Upper lobe of right lung (tissue), 1 donor: ENCODE results near the gene TFDP1. TPM values are rescaled to one million over a fixed set of nuclear protein-coding genes. Genes with fewer than 3 reads are reported as not detected.
"Not testable (repeated sequence)": the region's sequence is repeated elsewhere in the genome, so short reads cannot be mapped to it uniquely, and the experiment has no call there.

Experiments
- ATAC-seq: fragments of 200-7000 bp; cut with Tn5 transposase; one replicate; pipeline ENCODE4 v1.9.1; 2020; ENCODE audit warnings: mild to moderate bottlenecking, moderate library complexity
- DNase-seq: peaks from one replicate; pipeline ENCODE4 v3.0.0-alpha.2; 2020
- H3K27ac ChIP-seq: fragments of 200-600 bp; one replicate; pipeline ENCODE4 v1.8.0; 2022
- H3K27me3 ChIP-seq: fragments of 200-600 bp; one replicate; pipeline ENCODE4 v1.8.0; 2022; ENCODE audit warnings: mild to moderate bottlenecking
- H3K36me3 ChIP-seq: fragments of 200-600 bp; one replicate; pipeline ENCODE4 v1.8.0; 2022
- H3K4me1 ChIP-seq: fragments of 200-600 bp; one replicate; pipeline ENCODE4 v1.8.0; 2022
- H3K4me3 ChIP-seq: fragments of 200-600 bp; one replicate; pipeline ENCODE4 v1.8.0; 2022; ENCODE audit warnings: mild to moderate bottlenecking
- H3K9me3 ChIP-seq: fragments of 200-600 bp; one replicate; pipeline ENCODE4 v1.8.0; 2022
- CTCF ChIP-seq: fragments of 200-600 bp; IDR thresholded peaks from one replicate; pipeline ENCODE4 v1.8.0; 2022; ENCODE audit warnings: antibody characterized with exemption
- intact Hi-C: fragments of 100-400 bp; cut with DNase I; formaldehyde crosslinking; loops from one replicate; pipeline ENCODE4 v1.11.0; 2022
- total RNA-seq: library from RNA; stranded (reverse); fragmentation: NEBNext Ultra II Directional; extraction: Animal tissue kit (Norgen Biotek cat#: 25700); gene quantifications from one replicate; pipeline ENCODE4 v1.2.1, GENCODE V29; 2021
- donor health status: DM: no; HTN: yes; CAD: no; lungs with severe emphysema.

The TFDP1 gene
- total RNA-seq, 1 donor from 2014 or later, result 42.3 TPM

DNA sequence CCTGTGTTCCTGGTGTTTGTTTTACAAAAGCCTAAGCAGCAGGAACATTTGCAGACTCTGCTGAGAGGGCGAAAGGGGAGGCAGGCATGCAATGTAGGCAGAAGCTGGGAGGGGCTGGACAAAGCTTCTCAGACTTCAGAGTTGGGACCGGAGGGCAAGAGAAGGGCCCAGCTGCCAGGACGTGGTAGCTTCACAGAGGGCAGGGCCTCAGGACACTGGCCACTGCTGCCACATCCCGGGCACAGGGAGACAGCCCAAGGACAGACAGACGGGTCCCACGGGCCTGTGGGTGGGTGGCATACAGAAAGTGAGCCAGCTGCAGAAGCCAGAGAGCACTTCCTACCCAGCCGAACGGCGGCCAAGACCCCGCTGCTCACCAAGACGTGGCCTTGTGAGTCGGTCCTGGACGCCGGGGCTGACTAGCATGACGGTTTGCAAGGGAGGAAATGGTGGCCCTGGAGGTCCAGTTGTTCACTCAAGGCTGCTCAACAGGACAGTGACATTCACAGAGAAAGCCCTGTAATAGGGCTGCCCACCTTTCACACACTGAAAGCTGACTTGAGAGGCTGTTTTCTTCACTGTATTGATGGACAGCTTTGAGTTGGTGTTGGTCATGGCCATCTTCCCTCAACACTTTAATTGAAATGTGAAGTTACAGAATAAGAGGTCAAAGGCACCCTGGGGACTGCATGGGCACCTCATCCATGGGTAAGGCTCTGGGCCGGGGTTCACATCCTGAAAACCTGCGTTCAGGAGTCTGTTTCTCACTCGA, 23.7 kb upstream of the TFDP1 start:
- ATAC-seq, result no peak

GRCh38 chr13:113561417-113562084, 23.0 kb upstream of the TFDP1 start:
- H3K4me1 ChIP-seq, result no peaks in the 10 kb centered on the region
- no peak for TF ChIP-seq CTCF
- peak; percentile 57 for DNase-seq
- intact Hi-C loops, result no loop called here
- H3K9me3 ChIP-seq, result no peaks in the 10 kb centered on the region
- H3K27ac ChIP-seq, result no peak overlapping the region
- H3K36me3 ChIP-seq, result no peaks in the 10 kb centered on the region
- ATAC-seq, result no peak
- H3K4me3 ChIP-seq, result no peak overlapping the region
- peaks cover 3% of the 10 kb centered on the region for H3K27me3 ChIP-seq

More for the DNA sequence above, 23.7 kb upstream of the TFDP1 start:
- TF ChIP-seq CTCF, result no peak
- H3K36me3 ChIP-seq, result no peaks in the 10 kb centered on the region
- DNase-seq, result peak; percentile 46
- H3K27me3 ChIP-seq, result no peaks in the 10 kb centered on the region
- H3K4me3 ChIP-seq, result no peak overlapping the region
- intact Hi-C loops, result no loop called here
- no peaks in the 10 kb centered on the region for H3K9me3 ChIP-seq
- H3K27ac ChIP-seq, result no peak overlapping the region
- H3K4me1 ChIP-seq, result no peaks in the 10 kb centered on the region

- intact Hi-C loops, result no loop called here
These were observed 22.3 kb upstream of the TFDP1 start for GRCh38 chr13:113562085-113562749.

GRCh38 chr13:113562844-113563243, 21.7 kb upstream of the TFDP1 start:
- no peak for ATAC-seq
- H3K27me3 ChIP-seq, result peaks cover 16% of the 10 kb centered on the region
- no peak overlapping the region for H3K27ac ChIP-seq
- intact Hi-C loops, result no loop called here
- H3K4me1 ChIP-seq, result no peaks in the 10 kb centered on the region
- peak; percentile 9 for DNase-seq
- H3K4me3 ChIP-seq, result no peak overlapping the region
- H3K9me3 ChIP-seq, result no peaks in the 10 kb centered on the region
- no peaks in the 10 kb centered on the region for H3K36me3 ChIP-seq
- no peak for TF ChIP-seq CTCF

More at GRCh38 chr13:113562085-113562749, 22.3 kb upstream of the TFDP1 start:
- peak; percentile 64 for TF ChIP-seq CTCF
- H3K27me3 ChIP-seq, result peaks cover 10% of the 10 kb centered on the region
- H3K9me3 ChIP-seq, result no peaks in the 10 kb centered on the region
- H3K36me3 ChIP-seq, result no peaks in the 10 kb centered on the region
- no peaks in the 10 kb centered on the region for H3K4me1 ChIP-seq
- DNase-seq (peak; percentile 72), ATAC-seq (peak; percentile 69)
- no peak overlapping the region for H3K27ac ChIP-seq
- no peak overlapping the region for H3K4me3 ChIP-seq

DNA sequence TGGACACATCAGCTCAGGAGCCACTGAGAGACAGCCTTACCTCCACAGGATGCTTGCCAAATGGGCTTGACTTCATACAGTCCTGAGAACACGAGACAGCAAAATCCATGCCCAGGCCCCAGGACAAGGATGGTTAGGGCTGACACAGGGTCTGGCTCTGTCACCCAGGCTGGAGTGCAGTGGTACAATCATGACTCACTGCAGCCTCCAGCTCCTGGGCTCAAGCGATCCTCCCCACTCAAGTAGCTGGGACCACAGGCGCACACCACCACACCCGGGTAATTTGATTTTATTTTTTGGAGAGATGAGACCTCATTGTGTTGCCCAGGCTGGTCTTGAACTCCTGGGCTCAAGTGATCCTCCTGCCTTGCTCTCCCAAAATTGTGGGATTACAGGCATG, 21.0 kb upstream of the TFDP1 start:
- intact Hi-C loops, result not testable (repeated sequence)
- DNase-seq, result peak; percentile 40

More for the DNA sequence above, 21.0 kb upstream of the TFDP1 start:
- not testable (repeated sequence) for ATAC-seq, H3K4me3 ChIP-seq, H3K36me3 ChIP-seq, H3K27ac ChIP-seq, H3K9me3 ChIP-seq, H3K4me1 ChIP-seq
- H3K27me3 ChIP-seq, result peaks cover 16% of the 10 kb centered on the region
